Erythroblast (primary cell): ENCODE measurements around the gene OVOL1.

Source experiments
- DNase-seq, 2 experiments: peaks; one replicate each; lab custom pipeline; 2025; lab: John Stamatoyannopoulos, UW
- GATA1 ChIP-seq: IDR thresholded peaks from 2 replicates; pipeline ENCODE4 v1.6.1; 2011; ENCODE audit warnings: low read depth, mild to moderate bottlenecking, control low read depth, low read length, moderate library complexity
- POLR2A ChIP-seq: IDR thresholded peaks from 2 replicates; pipeline ENCODE4 v1.6.1; 2011; ENCODE audit warnings: mild to moderate bottlenecking, low read length

The OVOL1 gene

GRCh38 chr11:65781152-65781961, 5.5 kb upstream of the OVOL1 start:
- DNase-seq, result peak; percentile 73 to 78
- TF ChIP-seq GATA1, result no peak
- no peak for TF ChIP-seq POLR2A

GRCh38 chr11:65781962-65782815, 4.7 kb upstream of the OVOL1 start:
- no peak for DNase-seq

GRCh38 chr11:65782816-65783228, 4.0 kb upstream of the OVOL1 start:
- no peak for DNase-seq
- TF ChIP-seq GATA1 (no peak), POLR2A (no peak)

More at GRCh38 chr11:65781962-65782815, 4.7 kb upstream of the OVOL1 start:
- TF ChIP-seq POLR2A (no peak), GATA1 (no peak)

GRCh38 chr11:65785319-65786007, 1.4 kb upstream of the OVOL1 start:
- DNase-seq, result no peak
- TF ChIP-seq POLR2A (no peak), GATA1 (no peak)

- DNase-seq, result no peak
- TF ChIP-seq GATA1 (no peak), POLR2A (no peak)
Observed at GRCh38 chr11:65786008-65786785, 666 bp upstream of the OVOL1 start.

- DNase-seq, result no peak
- TF ChIP-seq POLR2A, result no peak
- TF ChIP-seq GATA1, result no peak
Observed at GRCh38 chr11:65787649-65788622, 1.1 kb downstream of the OVOL1 start.

GRCh38 chr11:65788821-65789220, 2.0 kb downstream of the OVOL1 start:
- TF ChIP-seq POLR2A (no peak), GATA1 (no peak)
- no peak for DNase-seq

- no peak for DNase-seq
- TF ChIP-seq POLR2A (no peak), GATA1 (no peak)
Observed at GRCh38 chr11:65789230-65790103, 2.6 kb downstream of the OVOL1 start.

- no peak for TF ChIP-seq POLR2A
- no peak for TF ChIP-seq GATA1
- DNase-seq, result no peak
Observed at GRCh38 chr11:65790104-65790901, 3.4 kb downstream of the OVOL1 start.

GRCh38 chr11:65790902-65791650, 4.2 kb downstream of the OVOL1 start:
- no peak for DNase-seq
- TF ChIP-seq GATA1 (no peak), POLR2A (no peak)
